AG09309 (cell line): ENCODE results near the gene ZNF385D.
"Not testable (repeated sequence)": the region's sequence is repeated elsewhere in the genome, so short reads cannot be mapped to it uniquely, and the experiment has no call there.

ENCODE experiments used
- DNase-seq: peaks from one replicate; pipeline ENCODE4 v3.0.0-alpha.2; 2010; ENCODE audit warnings: low read depth
- H3K4me3 ChIP-seq: 2 replicates; pipeline ENCODE4 v1.5.1; 2011; ENCODE audit warnings: mild to moderate bottlenecking, low read depth, low read length, moderate library complexity; ENCODE audit not compliant: control insufficient read depth
- TF ChIP-seq, protein P1 (sequence below): IDR thresholded peaks from 2 replicates; pipeline ENCODE4 v1.5.1; 2011; ENCODE audit warnings: mild to moderate bottlenecking, low read depth, low read length, inconsistent platforms; ENCODE audit not compliant: insufficient read depth, control insufficient read depth; ENCODE audit errors: missing control alignments

Gene ZNF385D

DNA sequence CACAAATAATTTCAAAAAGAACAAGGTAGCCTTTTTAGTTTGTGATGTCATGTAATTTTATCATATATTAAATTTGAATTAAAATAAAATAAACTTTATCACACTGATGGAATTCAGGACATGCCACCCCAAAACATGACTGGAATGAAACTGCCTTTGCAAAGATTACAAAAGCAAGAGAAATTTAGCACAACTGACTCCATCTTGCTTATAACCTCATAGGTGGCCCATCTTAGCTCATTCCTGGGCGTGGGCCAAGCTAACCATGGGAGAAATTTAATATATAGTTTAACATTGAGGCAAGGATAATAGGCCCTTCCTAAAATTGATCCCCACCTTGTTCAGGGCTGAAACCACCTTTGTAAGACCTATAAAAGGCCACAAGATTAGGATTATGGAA, 235.6 kb downstream of the ZNF385D start:
- TF ChIP-seq, protein P1, sequence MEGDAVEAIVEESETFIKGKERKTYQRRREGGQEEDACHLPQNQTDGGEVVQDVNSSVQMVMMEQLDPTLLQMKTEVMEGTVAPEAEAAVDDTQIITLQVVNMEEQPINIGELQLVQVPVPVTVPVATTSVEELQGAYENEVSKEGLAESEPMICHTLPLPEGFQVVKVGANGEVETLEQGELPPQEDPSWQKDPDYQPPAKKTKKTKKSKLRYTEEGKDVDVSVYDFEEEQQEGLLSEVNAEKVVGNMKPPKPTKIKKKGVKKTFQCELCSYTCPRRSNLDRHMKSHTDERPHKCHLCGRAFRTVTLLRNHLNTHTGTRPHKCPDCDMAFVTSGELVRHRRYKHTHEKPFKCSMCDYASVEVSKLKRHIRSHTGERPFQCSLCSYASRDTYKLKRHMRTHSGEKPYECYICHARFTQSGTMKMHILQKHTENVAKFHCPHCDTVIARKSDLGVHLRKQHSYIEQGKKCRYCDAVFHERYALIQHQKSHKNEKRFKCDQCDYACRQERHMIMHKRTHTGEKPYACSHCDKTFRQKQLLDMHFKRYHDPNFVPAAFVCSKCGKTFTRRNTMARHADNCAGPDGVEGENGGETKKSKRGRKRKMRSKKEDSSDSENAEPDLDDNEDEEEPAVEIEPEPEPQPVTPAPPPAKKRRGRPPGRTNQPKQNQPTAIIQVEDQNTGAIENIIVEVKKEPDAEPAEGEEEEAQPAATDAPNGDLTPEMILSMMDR = no peak
- H3K4me3 ChIP-seq = no peak overlapping the region
- DNase-seq = no peak

DNA sequence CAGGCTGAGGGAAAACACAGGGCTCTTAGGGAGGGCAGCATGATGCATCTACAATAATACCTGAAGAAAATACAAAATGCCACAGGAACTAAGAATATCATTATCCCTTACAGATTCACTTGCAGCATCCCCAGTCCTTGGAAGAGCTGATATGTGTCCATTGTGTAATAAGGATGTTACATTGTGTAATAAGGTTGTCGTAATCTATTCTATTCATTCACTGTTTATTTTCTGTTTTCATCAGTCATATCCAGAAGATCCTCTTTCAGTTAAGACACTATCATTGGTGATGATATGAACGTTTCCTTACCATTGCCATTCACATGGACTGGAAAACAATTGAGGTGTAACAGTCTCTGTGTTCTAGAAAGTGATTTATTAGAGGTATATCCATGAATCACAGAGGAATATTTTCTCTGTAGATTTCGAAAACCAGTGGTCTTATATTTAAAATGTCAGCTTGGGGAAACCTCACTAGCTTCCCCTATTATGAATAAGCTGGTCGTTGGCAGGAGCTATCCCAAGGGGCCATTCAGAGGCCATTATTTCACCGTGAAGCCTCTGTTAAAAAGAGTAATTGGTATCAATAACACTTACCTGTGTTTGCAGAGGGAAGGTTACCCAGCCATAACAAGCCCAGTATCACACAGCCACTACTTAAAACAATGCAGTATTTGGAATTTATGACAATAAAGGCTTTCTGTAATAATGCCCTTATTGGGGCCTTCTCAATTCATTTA, 241.1 kb downstream of the ZNF385D start:
- TF ChIP-seq, protein P1 = no peak
- no peak overlapping the region for H3K4me3 ChIP-seq
- peak; percentile 4 for DNase-seq

DNA sequence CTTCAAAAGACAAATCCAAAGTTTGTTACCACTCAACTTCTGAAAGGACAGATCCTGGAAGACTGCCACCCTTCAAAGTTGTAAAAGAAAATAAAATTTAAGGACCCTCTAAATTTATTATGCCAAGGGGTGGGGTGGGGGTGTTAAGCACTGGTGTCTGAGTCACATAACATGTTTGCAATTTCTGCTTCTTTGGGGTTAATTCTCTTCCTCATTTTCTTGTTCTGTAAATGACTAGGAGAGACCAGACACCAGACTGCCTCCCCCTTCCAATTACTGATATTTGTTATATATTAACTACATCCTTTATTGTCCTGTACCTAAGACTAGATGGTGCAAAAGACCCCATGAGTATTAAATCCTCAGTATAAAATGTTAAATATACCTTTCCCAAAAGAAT, 242.8 kb downstream of the ZNF385D start:
- TF ChIP-seq, protein P1 = no peak
- no peak for DNase-seq
- no peak overlapping the region for H3K4me3 ChIP-seq

DNA sequence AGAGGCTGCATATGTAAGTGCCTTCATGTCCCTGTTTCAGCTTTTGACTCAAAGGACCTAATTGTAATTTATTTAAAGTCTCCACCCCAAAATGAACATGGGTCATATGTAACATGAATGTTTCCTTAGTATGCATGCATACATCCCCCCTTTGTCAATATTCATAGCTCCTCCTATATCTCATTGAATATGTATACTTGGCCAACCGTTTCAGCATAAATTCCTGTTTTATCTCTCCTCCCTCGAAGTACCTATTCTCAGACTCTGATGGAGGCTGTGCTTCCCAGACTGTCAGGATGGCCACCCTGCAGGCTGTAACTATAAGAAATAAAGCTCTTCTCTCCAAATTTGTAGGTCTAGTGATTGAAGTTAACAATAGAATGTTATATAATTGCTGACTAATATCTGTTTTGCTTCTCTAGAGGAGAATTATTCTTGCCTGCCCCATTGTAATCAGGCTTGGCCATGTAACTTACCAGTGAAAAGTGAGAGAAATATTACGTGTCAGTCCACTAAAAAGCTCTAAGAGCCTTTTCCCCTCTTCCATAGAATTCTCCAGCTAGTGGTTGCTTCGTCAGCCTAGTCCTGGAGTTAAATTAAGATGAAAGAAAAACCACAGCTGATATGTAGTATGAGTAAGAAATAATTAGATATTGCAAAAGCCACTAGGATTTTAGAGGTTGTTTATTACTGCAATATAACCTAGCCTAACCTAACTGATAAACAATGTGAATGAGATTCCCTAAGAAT, 245.1 kb downstream of the ZNF385D start:
- DNase-seq = no peak
- H3K4me3 ChIP-seq = no peak overlapping the region
- TF ChIP-seq, protein P1 = no peak

DNA sequence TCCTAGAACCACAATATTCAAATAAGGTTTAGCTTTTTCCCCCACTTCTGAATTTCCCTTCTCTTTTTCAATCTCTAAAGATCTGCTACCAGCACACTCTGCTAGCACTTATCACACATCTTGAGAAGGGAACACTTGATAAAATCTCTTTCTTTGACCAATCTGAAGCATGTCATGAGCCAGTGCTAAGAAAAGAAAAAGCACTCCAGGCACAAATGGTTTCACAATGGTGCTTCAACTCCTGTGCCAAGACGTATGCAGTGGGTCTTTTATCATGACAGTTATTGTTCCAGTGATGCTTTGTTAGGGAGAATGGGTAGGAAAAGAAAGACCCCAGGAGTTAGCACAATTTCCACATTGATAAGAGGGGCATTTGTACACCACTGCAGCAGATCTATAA, 248.4 kb downstream of the ZNF385D start:
- no peak for DNase-seq
- TF ChIP-seq, protein P1 = no peak
- no peak overlapping the region for H3K4me3 ChIP-seq

DNA sequence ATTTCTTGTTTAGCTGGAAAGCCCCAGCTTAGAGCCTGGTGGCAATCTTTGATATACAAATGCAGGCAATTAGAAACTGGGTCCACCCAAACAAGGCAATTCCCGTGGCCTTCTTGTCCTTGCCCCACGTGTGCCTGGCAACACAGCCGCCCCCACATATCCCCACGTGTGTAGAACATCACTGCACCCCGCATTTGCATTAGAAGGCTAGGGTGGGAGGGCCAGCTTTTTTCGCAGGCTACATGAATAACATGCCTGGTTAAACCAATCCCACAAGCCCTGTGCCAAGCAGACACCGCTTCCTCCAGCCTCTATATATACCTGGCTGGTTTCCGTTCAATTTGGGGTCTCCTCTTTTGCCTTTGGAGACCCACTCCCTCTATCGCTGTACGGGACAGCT, 250.2 kb downstream of the ZNF385D start:
- no peak for DNase-seq

DNA sequence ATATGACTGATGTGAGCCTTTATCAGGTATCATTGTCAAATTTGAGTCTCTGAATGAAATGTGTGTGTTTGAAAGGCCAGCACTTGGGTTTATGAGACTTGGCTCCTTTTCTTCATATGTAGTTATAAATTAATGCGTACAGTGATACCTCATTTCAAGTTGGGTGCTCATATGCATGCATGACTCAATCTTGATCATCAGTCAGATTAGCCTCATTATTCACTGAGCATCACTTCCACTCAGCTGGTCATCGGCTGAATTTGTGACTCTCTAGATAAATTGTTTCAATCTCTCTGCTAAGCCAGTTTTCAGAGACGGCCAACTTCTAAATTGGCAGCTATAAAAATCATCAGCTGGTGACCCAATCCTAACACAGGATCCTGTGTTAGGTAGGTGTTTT, 260.3 kb downstream of the ZNF385D start:
- DNase-seq, H3K4me3 ChIP-seq: not testable (repeated sequence)

More for the DNA sequence above, 250.2 kb downstream of the ZNF385D start:
- TF ChIP-seq, protein P1 = no peak
- H3K4me3 ChIP-seq = no peak overlapping the region
